ENCODE results near the gene RCAN1. TPM values are rescaled to one million over a fixed set of nuclear protein-coding genes. Genes with fewer than 3 reads are reported as not detected.
"Not testable (repeated sequence)": the region's sequence is repeated elsewhere in the genome, so short reads cannot be mapped to it uniquely, and the experiment has no call there.

Gene RCAN1
- total and polyA plus RNA-seq, 5 donors from 2014 or later, result 3.9 to 16.1 (median 10.4) TPM

GRCh38 chr21:34467333-34467732 lies 147.6 kb downstream of the RCAN1 start:
- not testable (repeated sequence) for H3K36me3 ChIP-seq (ENCODE audit: control insufficient read depth, insufficient read depth, low read length); H3K36me3 Mint-ChIP-seq; DNase-seq; ATAC-seq (ENCODE audit: low read depth in 2 of 2); H3K4me3 Mint-ChIP-seq; H3K27me3 ChIP-seq (ENCODE audit: control insufficient read depth, insufficient read depth, low read length); H3K9me3 ChIP-seq (ENCODE audit: control insufficient read depth in 2 of 2, low read length in 2 of 2); H3K9me3 Mint-ChIP-seq; H3K4me3 ChIP-seq (ENCODE audit: low read depth, low read length); H3K27ac ChIP-seq (ENCODE audit: insufficient read depth, low read length, poor library complexity, severe bottlenecking); H3K27me3 Mint-ChIP-seq; H3K4me1 Mint-ChIP-seq; H3K4me1 ChIP-seq (ENCODE audit: control insufficient read depth, insufficient read depth, low read length, poor library complexity, severe bottlenecking); H3K27ac Mint-ChIP-seq

Other genes starting within 250 kb of the RCAN1 start
- gene SMIM11, start 239.6 kb downstream of the RCAN1 start, total RNA-seq, result 5.6 TPM
- gene SMIM11, start 239.6 kb downstream of the RCAN1 start, polyA plus RNA-seq, result 10 to 100 TPM in 2 of 4 donors, 1 to 10 TPM in 2; 7.4 to 34.3 (median 18.9) TPM
- gene SMIM34, start 191.2 kb downstream of the RCAN1 start, total RNA-seq, result not detected
- not detected for gene SMIM34, start 191.2 kb downstream of the RCAN1 start, polyA plus RNA-seq
- 0.49 TPM for gene KCNE1, start 102.9 kb downstream of the RCAN1 start, total RNA-seq
- gene KCNE1, start 102.9 kb downstream of the RCAN1 start, polyA plus RNA-seq, result not detected
- not detected for gene CLIC6, start 53.9 kb upstream of the RCAN1 start, total RNA-seq
- not detected for gene CLIC6, start 53.9 kb upstream of the RCAN1 start, polyA plus RNA-seq